GM23248 (cell line): ENCODE results near the gene TTBK2.

Source experiments
- EZH2 ChIP-seq: fragments of 200-600 bp; sonication (generic); IDR thresholded peaks from 2 replicates; pipeline ENCODE4 v1.6.1; 2018; ENCODE audit warnings: antibody characterized with exemption, mild to moderate bottlenecking; ENCODE audit not compliant: insufficient read depth, poor library complexity, severe bottlenecking
- EZH2phosphoT487 ChIP-seq: fragments of 200-600 bp; sonication (generic); IDR thresholded peaks from 2 replicates; pipeline ENCODE4 v1.6.1; 2018; ENCODE audit warnings: antibody characterized with exemption, moderate library complexity, mild to moderate bottlenecking, low read depth; ENCODE audit not compliant: insufficient read depth

DNA sequence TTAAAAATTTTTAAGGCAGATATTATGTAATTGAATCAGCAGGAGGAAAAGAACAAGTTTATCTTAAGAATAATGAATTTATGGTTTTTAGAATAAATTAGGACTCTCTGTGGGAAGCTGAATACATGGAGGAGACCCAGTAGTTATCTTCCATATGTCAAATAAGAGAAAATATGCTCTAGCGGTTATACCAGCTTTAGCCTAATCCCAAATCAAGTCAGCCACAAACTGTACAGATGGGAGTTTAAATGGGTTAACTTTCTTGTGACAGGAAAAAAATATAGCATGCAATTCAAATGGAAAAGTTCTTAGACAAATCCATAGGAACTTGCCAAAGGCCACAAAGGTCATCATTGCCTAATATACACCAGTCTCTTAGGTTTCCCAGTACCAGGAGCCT, 84.3 kb downstream of the TTBK2 start:
- TF ChIP-seq EZH2 (no peak), EZH2phosphoT487 (no peak)
